Suppressor macrophage (primary cell): Measurements from ENCODE around the gene TYMP.

Source experiments
- DNase-seq, 4 experiments: peaks; one replicate each; pipeline ENCODE4 v3.0.0-alpha.2; 2020 to 2022

TYMP gene

GRCh38 chr22:50562523-50563412 is 33.0 kb upstream of the TYMP start, which contains the start of gene SYCE3:
TSS of gene SYCE3 (minus strand) at chr22:50562919. CDS start at chr22:50556405, 6,514 bp downstream.
- peak; percentile 97 to 99 (median 98) for DNase-seq

DNA sequence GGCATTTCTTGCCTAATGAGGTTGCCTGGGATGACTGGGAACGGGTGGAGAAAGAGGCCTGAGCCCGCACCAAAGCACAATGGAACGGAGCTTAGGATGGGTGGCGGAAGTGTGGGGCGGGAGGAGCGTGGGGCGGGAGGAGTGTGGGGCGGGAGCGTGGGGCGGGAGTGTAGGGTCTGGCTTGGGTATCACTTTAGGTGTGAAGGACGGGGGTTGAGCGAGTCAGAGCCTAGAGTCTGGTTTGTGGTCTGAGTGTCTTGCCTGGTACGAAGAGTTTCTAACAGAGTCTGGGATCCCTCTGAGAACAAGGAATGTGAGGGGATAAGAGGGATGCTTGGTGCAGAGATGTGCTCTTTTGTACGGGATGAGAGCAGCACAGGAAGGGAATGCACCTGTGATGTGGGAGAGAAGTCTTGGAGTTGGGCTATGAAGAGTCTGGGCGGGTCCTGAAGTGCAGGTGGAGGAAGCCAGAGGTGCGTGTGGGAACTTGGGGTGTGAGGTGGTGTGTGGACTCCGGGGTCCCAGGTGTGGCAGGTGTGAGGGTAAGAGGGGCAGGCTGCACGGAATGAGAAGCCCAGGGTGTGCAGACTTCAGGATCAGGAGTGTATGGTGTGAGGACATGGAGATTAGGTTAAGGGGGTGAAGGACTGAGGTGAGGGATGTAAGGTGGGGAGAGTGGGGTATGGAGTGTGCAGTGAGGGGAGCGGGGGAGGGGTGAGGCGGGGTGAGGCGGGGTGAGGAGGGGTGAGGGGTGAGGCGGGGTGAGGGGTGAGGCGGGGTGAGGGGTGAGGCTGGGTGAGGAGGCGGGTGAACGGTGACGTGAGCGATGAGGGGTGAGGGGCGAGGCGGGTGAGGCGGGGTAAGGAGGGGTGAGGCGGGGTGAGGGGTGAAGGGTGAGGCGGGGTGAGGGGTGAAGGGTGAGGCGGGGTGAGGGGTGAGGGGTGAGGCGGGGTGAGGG is 31.9 kb upstream of the TYMP start:
- DNase-seq: no peak

DNA sequence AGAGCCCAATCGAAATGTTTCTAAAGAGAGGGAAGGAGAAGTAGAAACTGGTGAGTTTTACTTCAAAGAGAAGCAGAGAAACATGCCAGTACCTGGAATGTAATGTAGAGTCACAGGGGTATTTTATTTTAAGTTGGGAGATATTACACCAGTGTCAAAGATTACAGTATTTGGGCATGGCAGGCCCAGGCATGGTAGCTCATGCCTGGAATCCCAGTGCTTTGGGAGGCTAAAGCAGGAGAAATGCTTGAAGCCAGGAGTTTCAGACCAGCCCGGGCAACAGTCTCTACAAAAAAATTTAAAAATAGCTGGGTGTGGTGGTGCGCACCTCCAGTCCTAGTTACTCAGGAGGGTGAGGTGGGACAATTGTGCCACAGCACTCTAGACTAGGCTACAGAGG is 30.2 kb upstream of the TYMP start:
- DNase-seq: no peak

DNA sequence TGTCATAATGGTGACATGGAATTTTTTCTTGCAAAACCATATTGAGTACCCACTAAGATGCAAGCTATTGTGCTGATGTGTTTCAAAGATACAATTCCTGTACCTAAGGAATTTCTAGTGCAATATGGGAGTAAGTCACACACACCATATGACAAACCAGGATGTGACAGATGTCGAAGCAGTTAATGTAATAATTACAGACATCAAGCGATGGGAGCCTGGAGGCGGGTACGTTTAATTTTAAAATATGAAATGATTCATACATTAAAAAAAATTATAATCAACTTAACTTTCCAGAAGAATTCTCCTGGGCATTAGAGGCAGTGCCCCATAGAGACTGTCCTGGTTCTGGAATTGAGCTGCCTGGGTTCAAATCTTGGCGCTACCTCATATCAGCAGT is 26.9 kb upstream of the TYMP start:
- DNase-seq: no peak

GRCh38 chr22:50553310-50553709 is 23.5 kb upstream of the TYMP start:
- no peak for DNase-seq

- no peak for DNase-seq
These were observed 21.4 kb upstream of the TYMP start for GRCh38 chr22:50551160-50551752.

GRCh38 chr22:50550395-50550794 is 20.6 kb upstream of the TYMP start:
- no peak for DNase-seq

DNA sequence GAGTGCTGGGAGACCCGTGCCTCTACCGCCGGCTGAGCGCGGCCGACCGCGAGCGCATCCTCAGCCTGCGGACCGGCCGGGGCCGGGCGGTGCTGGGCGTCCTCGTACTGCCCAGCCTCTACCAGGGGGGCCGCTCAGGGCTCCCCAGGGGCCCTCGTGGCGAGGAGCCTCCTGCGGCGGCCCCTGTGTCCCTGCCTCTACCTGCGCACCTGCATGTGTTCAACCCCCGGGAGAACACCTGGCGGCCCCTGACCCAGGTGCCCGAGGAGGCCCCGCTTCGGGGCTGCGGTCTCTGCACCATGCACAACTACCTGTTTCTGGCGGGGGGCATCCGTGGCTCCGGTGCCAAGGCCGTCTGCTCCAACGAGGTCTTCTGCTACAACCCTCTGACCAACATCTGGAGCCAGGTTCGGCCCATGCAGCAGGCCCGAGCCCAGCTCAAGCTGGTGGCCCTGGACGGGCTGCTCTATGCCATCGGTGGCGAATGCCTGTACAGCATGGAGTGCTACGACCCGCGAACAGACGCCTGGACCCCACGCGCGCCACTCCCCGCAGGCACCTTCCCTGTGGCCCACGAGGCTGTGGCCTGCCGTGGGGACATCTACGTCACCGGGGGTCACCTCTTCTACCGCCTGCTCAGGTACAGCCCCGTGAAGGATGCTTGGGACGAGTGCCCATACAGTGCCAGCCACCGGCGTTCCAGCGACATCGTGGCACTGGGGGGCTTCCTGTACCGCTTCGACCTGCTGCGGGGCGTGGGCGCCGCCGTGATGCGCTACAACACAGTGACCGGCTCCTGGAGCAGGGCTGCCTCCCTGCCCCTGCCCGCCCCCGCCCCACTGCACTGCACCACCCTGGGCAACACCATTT is 19.3 kb upstream of the TYMP start:
- no peak for DNase-seq

- DNase-seq: peak in 2 of 4 experiments; percentile 32 to 42
These were observed 18.5 kb upstream of the TYMP start for GRCh38 chr22:50548040-50548920.

DNA sequence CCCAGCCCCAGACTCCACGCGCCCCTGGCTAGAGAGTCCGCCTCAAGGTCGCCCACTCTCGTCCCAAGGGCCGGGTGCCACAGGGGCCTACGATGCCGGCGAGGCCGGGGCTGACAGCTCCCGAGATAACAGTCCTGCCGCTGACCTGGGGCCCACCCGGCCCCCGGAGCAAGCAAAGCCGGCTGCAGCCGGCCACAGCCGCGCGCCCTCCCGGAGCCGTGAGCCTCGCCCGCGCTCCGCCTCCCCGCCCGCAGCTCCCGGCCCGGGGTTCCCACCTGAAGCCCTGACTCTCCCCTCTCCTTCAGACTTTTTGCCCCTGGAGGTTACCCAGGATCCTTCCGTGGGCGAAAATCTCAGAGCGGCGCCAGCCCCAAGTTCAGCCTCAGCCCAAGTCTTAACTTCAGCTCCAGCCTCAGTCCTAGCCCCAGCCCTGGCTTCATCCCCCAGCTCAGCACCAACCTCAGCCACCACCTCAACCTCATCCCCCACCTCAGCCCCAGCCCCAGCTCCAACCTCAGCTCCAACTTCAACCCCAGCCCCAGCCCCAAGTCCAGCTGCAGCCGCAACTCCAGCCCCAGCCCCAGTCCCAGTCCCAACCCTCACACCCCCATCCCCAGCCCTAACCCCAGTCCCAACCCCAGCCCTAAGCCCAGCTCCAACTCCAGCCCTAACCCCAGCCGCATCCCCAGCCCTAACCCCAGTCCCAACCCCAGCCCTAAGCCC is 17.6 kb upstream of the TYMP start:
- DNase-seq: no peak

GRCh38 chr22:50546326-50547262 is 16.8 kb upstream of the TYMP start:
- no peak for DNase-seq

DNA sequence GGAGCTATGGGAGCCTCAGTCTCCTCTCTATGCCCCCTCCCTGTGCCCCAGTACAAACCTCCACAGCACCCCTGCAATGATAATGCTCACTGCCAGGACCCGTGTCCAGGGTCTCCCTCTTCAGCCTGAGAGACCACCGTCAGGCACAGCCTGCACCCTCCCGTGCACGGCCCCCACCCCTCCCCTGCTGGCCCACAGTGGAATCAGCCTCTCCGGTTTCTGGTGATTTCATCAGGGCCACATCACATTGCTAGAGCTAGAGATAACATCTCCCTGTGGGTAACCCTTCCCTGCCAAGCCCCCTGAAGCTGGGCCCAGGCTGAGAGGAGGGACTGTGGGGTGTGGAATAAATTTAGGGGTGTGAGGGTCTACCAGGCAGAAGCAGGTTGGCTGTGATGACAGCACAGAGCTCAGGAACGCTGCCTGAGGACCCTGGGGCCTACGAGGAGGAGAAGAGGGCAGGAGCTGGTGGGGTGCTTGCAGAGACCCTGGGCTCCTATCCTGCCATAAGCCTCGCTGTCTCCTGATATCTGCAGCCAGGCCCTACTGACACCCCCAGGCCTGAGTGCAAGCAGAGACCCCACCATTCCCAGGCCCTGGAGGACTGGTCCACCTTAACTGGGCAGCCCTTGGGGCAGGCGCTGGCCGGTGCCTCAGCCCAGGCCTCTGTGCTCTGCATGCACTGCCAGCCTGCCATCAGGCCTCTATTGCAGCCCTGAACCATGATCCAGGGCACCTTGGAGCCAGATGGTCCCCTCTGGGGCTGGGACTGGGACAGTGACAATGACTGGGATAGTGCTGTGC is 15.9 kb upstream of the TYMP start, which contains the start of gene KLHDC7B:
Gene KLHDC7B, plus strand, starts transcription at position 378 of the 804 bp plus-strand sequence. Its CDS starts 345 bp downstream, at position 723.
- no peak for DNase-seq

- DNase-seq: no peak
These were observed 15.0 kb upstream of the TYMP start for GRCh38 chr22:50544746-50545253.

DNA sequence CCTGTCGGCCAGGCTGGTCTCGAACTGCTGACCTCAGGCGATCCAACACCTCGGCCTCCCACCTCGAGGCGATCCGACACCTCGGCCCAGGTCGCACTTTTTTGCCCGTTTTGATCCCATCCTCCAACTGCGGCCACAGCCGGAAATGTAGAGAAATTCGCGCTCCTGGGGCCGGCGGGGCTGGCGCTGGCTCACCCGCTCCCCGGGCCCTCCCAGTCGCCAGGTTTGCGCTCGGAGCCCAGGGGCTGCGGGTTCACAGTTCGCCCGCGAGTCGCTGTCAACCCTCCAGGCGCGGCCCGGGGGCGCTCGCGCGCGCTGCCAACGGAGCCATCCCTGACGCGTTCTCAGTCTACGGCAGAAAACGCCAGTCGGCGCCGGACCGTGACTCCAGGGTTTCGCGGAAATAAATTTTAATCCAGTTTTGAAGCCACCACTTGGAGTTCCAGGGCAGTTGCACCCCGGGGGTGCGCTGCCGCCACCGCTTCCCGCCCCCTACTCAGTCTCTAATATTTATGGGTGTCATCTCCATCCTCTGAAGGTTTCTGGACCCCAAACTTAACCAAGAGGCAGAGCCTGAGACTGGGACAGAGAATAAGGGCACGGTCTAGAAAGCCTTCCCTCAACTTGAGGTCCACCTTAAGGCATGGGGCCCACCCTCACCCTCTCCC is 14.4 kb upstream of the TYMP start:
- peak; percentile 81 to 93 (median 88) for DNase-seq

GRCh38 chr22:50542416-50542927 is 12.7 kb upstream of the TYMP start:
- peak; percentile 94 to 98 (median 96) for DNase-seq

DNA sequence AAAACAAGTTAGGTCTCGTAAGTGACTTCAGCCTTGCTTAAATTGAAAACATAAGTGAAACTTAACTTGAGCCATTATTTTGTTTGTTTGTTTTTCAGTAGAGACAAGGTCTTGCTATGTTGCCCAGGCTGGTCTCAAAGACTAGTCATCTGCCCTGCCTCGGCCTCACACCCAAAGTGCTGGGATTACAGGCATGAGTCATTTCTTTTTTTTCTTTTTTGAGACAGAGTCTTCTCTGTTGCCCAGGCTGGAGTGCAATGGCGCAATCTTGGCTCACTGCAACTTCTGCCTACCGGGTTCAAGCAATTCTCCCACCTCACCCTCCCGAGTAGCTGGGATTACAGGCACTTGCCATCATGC is 11.8 kb upstream of the TYMP start:
- DNase-seq: peak; percentile 84 to 95 (median 90)

DNA sequence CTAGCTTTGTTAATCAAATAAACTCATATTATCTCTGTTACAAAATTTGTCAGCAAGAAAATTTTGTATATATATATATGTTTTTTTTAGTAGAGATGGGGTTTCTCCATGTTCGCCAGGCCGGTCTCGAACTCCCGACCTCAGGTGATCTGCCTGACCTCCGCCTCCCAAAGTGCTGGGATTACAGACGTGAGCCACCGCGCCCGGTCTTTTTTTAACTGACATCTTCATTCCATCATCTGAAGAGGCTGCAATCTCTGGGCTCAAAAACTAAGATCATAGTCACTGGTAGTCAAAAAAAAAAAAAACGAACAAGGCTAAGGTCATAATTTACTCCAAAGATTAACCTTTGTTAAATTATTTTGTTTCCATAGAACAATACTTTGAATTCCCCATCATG is 10.6 kb upstream of the TYMP start:
- peak in 1 of 4 experiments; percentile 28 for DNase-seq
